Liver (tissue), 9 donors: ENCODE results near the gene INPP4B. TPM values are rescaled to one million over a fixed set of nuclear protein-coding genes. Genes with fewer than 3 reads are reported as not detected.

Experiments
- DNase-seq: peaks from one replicate; pipeline ENCODE4 v3.0.0-alpha.2; 2017; ENCODE audit warnings: low spot score
- H3K27ac ChIP-seq, 2 donors: one replicate each; pipeline ENCODE4 v1.7.0; 2013; ENCODE audit warnings: inconsistent platforms in 2 of 2, low read length in 2 of 2, control low read depth in 1 of 2, low read depth in 1 of 2, mild to moderate bottlenecking in 1 of 2
- H3K27me3 ChIP-seq, 4 donors: one replicate each; pipeline versions ENCODE4 v1.6.1 to v1.7.0; 2013; ENCODE audit warnings: low read length in 3 of 4, inconsistent platforms in 1 of 4, mild to moderate bottlenecking in 1 of 4, moderate library complexity in 1 of 4; ENCODE audit not compliant: control insufficient read depth in 4 of 4, insufficient read depth in 4 of 4
- H3K36me3 ChIP-seq, 4 donors: one replicate each; pipeline versions ENCODE4 v1.6.1 to v1.7.0; 2013; ENCODE audit warnings: low read length in 3 of 4, mild to moderate bottlenecking in 3 of 4, low read depth in 1 of 4, moderate library complexity in 1 of 4; ENCODE audit not compliant: control insufficient read depth in 4 of 4, insufficient read depth in 3 of 4
- H3K4me1 ChIP-seq, 4 donors: one replicate each; pipeline versions ENCODE4 v1.6.1 to v1.7.0; 2013; ENCODE audit warnings: low read length in 3 of 4, mild to moderate bottlenecking in 3 of 4, moderate library complexity in 1 of 4; ENCODE audit not compliant: control insufficient read depth in 4 of 4, insufficient read depth in 4 of 4
- H3K4me3 ChIP-seq, 3 donors: one replicate each; pipeline versions ENCODE4 v1.6.1 to v1.7.0; 2013; ENCODE audit warnings: low read length in 3 of 3, control low read depth in 1 of 3, low read depth in 1 of 3, mild to moderate bottlenecking in 1 of 3
- H3K9ac ChIP-seq, 2 donors: one replicate each; pipeline ENCODE4 v1.7.0; 2013; ENCODE audit warnings: low read length in 2 of 2, mild to moderate bottlenecking in 2 of 2, moderate library complexity in 2 of 2, control low read depth in 1 of 2, low read depth in 1 of 2
- H3K9me3 ChIP-seq, 4 donors: one replicate each; pipeline versions ENCODE4 v1.6.1 to v1.7.0; 2013; ENCODE audit warnings: low read length in 3 of 4; ENCODE audit not compliant: control insufficient read depth in 4 of 4
- EGR1 ChIP-seq, 2 donors: IDR thresholded peaks; 2 replicates each; pipeline ENCODE4 v1.6.1; 2016 to 2018; ENCODE audit warnings: antibody characterized with exemption in 2 of 2, low read depth in 2 of 2
- FOXA1 ChIP-seq: IDR thresholded peaks from 2 replicates; pipeline ENCODE4 v1.6.1; 2016; ENCODE audit warnings: antibody characterized with exemption
- FOXA2 ChIP-seq: IDR thresholded peaks from 2 replicates; pipeline ENCODE4 v1.6.1; 2016; ENCODE audit warnings: antibody characterized with exemption
- GABPA ChIP-seq, 2 donors: IDR thresholded peaks in 1 of 2; conservative IDR thresholded peaks in 1 of 2; 2 replicates each; pipeline ENCODE4 v1.6.1; 2016; ENCODE audit warnings: antibody characterized with exemption in 2 of 2, mild to moderate bottlenecking in 1 of 2, moderate library complexity in 1 of 2
- HNF4A ChIP-seq, 2 donors: conservative IDR thresholded peaks; 2 replicates each; pipeline ENCODE4 v1.6.1; 2016; ENCODE audit warnings: antibody characterized with exemption in 2 of 2, mild to moderate bottlenecking in 2 of 2
- HNF4G ChIP-seq: IDR thresholded peaks from 2 replicates; pipeline ENCODE4 v1.6.1; 2016; ENCODE audit warnings: antibody characterized with exemption
- JUND ChIP-seq, 2 donors: IDR thresholded peaks; 2 replicates each; pipeline ENCODE4 v1.6.1; 2016; ENCODE audit warnings: antibody characterized with exemption in 2 of 2
- NR2F2 ChIP-seq: IDR thresholded peaks from 2 replicates; pipeline ENCODE4 v1.6.1; 2016; ENCODE audit warnings: antibody characterized with exemption
- RAD21 ChIP-seq, 2 donors: IDR thresholded peaks; 2 replicates each; pipeline ENCODE4 v1.6.1; 2016; ENCODE audit warnings: antibody characterized with exemption in 2 of 2, mild to moderate bottlenecking in 2 of 2
- RXRA ChIP-seq, 2 donors: IDR thresholded peaks; 2 replicates each; pipeline ENCODE4 v1.6.1; 2017 to 2018; ENCODE audit warnings: antibody characterized with exemption in 2 of 2, mild to moderate bottlenecking in 1 of 2
- SP1 ChIP-seq: IDR thresholded peaks from 2 replicates; pipeline ENCODE4 v1.6.1; 2018; ENCODE audit warnings: antibody characterized with exemption, mild to moderate bottlenecking
- TAF1 ChIP-seq: conservative IDR thresholded peaks from 2 replicates; pipeline ENCODE4 v1.6.1; 2016; ENCODE audit warnings: antibody characterized with exemption, mild to moderate bottlenecking
- YY1 ChIP-seq: IDR thresholded peaks from 2 replicates; pipeline ENCODE4 v1.6.1; 2016; ENCODE audit warnings: antibody characterized with exemption, mild to moderate bottlenecking
- WGBS: extraction: QIAGEN DNeasy Blood & Tissue Kit; methylation state at CpG from one replicate; pipeline ENCODE4 v1.1.7; 2013; 5-methylcytosine and 5-hydroxymethylcytosine counted together
- polyA plus RNA-seq, 2 donors: library from polyadenylated mRNA; stranded (reverse) in 1 of 2; unstranded in 1 of 2; fragments of 200-250 nt in 1 of 2; fragments of >200 nt in 1 of 2; fragmentation: Nextera tagmentation in 1 of 2; extraction: Ambion mirVana in 1 of 2; gene quantifications; one replicate each; pipeline versions ENCODE4 v1.2.1 to v1.2.3, GENCODE V29; 2013 to 2015
- total RNA-seq, 2 donors: library from RNA; depleted of rRNA; stranded (reverse); fragments of >200 nt; gene quantifications; one replicate each; pipeline ENCODE4 v1.2.3, GENCODE V29; 2014
- TF ChIP-seq, protein P1 (sequence below): fragments of 150-350 bp; IDR thresholded peaks from 2 replicates; pipeline ENCODE4 v1.5.1; 2017; ENCODE audit warnings: improper control_type of control experiment, low read depth, low read length; ENCODE audit not compliant: missing input control
- TF ChIP-seq, protein P2 (sequence below): IDR thresholded peaks from 2 replicates; pipeline ENCODE4 v1.6.1; 2016; ENCODE audit warnings: antibody characterized with exemption
- TF ChIP-seq, protein P3 (sequence below): IDR thresholded peaks from 2 replicates; pipeline ENCODE4 v1.6.1; 2016; ENCODE audit warnings: antibody characterized with exemption
- TF ChIP-seq, protein P4 (sequence below): IDR thresholded peaks from 2 replicates; pipeline ENCODE4 v1.6.1; 2016; ENCODE audit warnings: antibody characterized with exemption
- TF ChIP-seq, protein P5 (sequence below): IDR thresholded peaks from 2 replicates; pipeline ENCODE4 v1.6.1; 2016; ENCODE audit warnings: antibody characterized with exemption, mild to moderate bottlenecking
- donor health status: healthy.
- donor health status: healthy.
- donor health status: healthy.
- donor health status: healthy.
- donor health status: healthy.

The INPP4B gene
- total and polyA plus RNA-seq, 4 donors, result 0.43 to 2.8 (median 1.6) TPM

DNA sequence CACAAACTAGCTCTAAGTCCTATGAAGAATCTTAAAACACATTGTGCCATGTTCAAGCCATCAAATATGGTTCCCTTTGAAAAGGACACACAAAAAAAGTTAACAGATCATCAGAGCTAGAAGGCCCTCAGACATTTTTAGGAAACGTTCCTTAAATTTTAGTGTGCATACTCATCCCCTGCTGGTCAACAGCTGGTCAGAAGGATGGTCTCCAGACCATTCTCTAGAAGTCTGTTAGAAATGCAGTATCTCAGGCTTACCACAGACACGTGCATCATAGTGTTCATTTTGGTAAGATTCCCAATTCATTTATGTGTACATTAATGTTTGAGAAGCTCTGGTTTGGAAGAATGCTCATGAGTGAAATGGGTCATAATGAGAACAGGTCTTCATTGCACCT is 523.1 kb downstream of the INPP4B start:
- DNase-seq, result no peak
- H3K36me3 ChIP-seq, result no peaks in the 10 kb centered on the region
- no peaks in the 10 kb centered on the region for H3K4me1 ChIP-seq
- H3K4me3 ChIP-seq, result no peak overlapping the region
- TF ChIP-seq HNF4G (no peak), TAF1 (no peak), FOXA2 (no peak), SP1 (no peak), RAD21 (IDR thresholded peaks at IDR 0.05) (no peak), GABPA (IDR thresholded peaks at IDR 0.05 in 1 of 2, conservative IDR thresholded peaks at IDR 0.05 in 1 of 2) (no peak), HNF4A (conservative IDR thresholded peaks at IDR 0.05) (no peak), EGR1 (IDR thresholded peaks at IDR 0.05; ENCODE audit: low read depth in 2 of 2) (no peak), FOXA1 (no peak), YY1 (no peak), NR2F2 (no peak), RXRA (IDR thresholded peaks at IDR 0.05) (no peak)
- TF ChIP-seq, protein P1, sequence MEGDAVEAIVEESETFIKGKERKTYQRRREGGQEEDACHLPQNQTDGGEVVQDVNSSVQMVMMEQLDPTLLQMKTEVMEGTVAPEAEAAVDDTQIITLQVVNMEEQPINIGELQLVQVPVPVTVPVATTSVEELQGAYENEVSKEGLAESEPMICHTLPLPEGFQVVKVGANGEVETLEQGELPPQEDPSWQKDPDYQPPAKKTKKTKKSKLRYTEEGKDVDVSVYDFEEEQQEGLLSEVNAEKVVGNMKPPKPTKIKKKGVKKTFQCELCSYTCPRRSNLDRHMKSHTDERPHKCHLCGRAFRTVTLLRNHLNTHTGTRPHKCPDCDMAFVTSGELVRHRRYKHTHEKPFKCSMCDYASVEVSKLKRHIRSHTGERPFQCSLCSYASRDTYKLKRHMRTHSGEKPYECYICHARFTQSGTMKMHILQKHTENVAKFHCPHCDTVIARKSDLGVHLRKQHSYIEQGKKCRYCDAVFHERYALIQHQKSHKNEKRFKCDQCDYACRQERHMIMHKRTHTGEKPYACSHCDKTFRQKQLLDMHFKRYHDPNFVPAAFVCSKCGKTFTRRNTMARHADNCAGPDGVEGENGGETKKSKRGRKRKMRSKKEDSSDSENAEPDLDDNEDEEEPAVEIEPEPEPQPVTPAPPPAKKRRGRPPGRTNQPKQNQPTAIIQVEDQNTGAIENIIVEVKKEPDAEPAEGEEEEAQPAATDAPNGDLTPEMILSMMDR, result no peak
- TF ChIP-seq, protein P2, sequence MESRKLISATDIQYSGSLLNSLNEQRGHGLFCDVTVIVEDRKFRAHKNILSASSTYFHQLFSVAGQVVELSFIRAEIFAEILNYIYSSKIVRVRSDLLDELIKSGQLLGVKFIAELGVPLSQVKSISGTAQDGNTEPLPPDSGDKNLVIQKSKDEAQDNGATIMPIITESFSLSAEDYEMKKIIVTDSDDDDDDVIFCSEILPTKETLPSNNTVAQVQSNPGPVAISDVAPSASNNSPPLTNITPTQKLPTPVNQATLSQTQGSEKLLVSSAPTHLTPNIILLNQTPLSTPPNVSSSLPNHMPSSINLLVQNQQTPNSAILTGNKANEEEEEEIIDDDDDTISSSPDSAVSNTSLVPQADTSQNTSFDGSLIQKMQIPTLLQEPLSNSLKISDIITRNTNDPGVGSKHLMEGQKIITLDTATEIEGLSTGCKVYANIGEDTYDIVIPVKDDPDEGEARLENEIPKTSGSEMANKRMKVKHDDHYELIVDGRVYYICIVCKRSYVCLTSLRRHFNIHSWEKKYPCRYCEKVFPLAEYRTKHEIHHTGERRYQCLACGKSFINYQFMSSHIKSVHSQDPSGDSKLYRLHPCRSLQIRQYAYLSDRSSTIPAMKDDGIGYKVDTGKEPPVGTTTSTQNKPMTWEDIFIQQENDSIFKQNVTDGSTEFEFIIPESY, result no peak
- TF ChIP-seq, protein P3, sequence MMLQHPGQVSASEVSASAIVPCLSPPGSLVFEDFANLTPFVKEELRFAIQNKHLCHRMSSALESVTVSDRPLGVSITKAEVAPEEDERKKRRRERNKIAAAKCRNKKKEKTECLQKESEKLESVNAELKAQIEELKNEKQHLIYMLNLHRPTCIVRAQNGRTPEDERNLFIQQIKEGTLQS, result no peak
- peaks cover 0 to 2% (median 0%) of the 10 kb centered on the region in 4 donors for H3K9me3 ChIP-seq
- peaks cover 0 to 2% (median 0%) of the 10 kb centered on the region in 4 donors for H3K27me3 ChIP-seq
- H3K9ac ChIP-seq, result no peak overlapping the region
- WGBS, result 75% methylated on average over 2 of the region's 2 CpGs
- H3K27ac ChIP-seq, result no peak overlapping the region

DNA sequence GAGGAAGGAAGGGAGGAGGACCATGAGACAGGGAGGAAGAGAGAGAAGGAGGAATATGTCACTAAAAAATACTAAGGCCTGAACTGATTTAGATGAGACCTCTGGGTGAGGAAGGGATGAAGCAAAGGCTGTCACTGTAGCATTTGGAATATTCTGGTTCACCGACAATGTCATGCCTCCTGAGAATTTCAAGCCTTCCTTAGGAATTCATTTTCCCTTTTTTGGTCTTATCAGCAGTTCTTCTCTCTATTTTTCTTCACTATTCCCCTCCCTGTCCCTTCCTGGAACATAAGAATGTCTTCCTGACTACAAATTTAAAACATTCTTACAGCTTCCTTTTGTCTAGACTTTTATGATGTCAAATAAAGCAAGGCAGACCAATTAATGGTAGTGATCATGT is 527.8 kb downstream of the INPP4B start:
- Histone ChIP-seq H3K4me1 (no peaks in the 10 kb centered on the region), H3K27ac (no peak overlapping the region), H3K9me3 (peaks cover 0 to 2% (median 0%) of the 10 kb centered on the region in 4 donors), H3K9ac (no peak overlapping the region), H3K4me3 (no peak overlapping the region), H3K27me3 (peaks cover 0 to 2% (median 0%) of the 10 kb centered on the region in 4 donors), H3K36me3 (no peaks in the 10 kb centered on the region)
- DNase-seq, result no peak
- WGBS, result 85% methylated on average over 1 of the region's 1 CpG
- TF ChIP-seq NR2F2, result peak; percentile 26
- TF ChIP-seq EGR1 (IDR thresholded peaks at IDR 0.05; ENCODE audit: low read depth in 2 of 2), result no peak
- no peak for TF ChIP-seq RAD21 (IDR thresholded peaks at IDR 0.05)
- TF ChIP-seq JUND (IDR thresholded peaks at IDR 0.05), result no peak
- TF ChIP-seq, protein P4, sequence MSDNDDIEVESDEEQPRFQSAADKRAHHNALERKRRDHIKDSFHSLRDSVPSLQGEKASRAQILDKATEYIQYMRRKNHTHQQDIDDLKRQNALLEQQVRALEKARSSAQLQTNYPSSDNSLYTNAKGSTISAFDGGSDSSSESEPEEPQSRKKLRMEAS, result no peak
- TF ChIP-seq SP1, result no peak
- TF ChIP-seq, protein P5, sequence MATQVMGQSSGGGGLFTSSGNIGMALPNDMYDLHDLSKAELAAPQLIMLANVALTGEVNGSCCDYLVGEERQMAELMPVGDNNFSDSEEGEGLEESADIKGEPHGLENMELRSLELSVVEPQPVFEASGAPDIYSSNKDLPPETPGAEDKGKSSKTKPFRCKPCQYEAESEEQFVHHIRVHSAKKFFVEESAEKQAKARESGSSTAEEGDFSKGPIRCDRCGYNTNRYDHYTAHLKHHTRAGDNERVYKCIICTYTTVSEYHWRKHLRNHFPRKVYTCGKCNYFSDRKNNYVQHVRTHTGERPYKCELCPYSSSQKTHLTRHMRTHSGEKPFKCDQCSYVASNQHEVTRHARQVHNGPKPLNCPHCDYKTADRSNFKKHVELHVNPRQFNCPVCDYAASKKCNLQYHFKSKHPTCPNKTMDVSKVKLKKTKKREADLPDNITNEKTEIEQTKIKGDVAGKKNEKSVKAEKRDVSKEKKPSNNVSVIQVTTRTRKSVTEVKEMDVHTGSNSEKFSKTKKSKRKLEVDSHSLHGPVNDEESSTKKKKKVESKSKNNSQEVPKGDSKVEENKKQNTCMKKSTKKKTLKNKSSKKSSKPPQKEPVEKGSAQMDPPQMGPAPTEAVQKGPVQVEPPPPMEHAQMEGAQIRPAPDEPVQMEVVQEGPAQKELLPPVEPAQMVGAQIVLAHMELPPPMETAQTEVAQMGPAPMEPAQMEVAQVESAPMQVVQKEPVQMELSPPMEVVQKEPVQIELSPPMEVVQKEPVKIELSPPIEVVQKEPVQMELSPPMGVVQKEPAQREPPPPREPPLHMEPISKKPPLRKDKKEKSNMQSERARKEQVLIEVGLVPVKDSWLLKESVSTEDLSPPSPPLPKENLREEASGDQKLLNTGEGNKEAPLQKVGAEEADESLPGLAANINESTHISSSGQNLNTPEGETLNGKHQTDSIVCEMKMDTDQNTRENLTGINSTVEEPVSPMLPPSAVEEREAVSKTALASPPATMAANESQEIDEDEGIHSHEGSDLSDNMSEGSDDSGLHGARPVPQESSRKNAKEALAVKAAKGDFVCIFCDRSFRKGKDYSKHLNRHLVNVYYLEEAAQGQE, result no peak
